ENCODE results near the gene MRPL49. TPM values are rescaled to one million over a fixed set of nuclear protein-coding genes. Genes with fewer than 3 reads are reported as not detected.

Gene MRPL49
- 30.1 and 48.9 TPM in 2 replicates for total RNA-seq

GRCh38 chr11:65121865-65122696 is at the start of gene MRPL49, which contains the start of gene FAU:
TSS of gene MRPL49 (plus strand) at chr11:65122321. CDS start at chr11:65122347, 26 bp downstream.
TSS of gene FAU (minus strand) at chr11:65122134. CDS start at chr11:65121813, 321 bp downstream.

GRCh38 chr11:65083834-65084597 is 38.1 kb upstream of the MRPL49 start, which contains the start of the genes CDCA5 and ZFPL1:
TSS of gene CDCA5 (minus strand) at chr11:65084040. CDS start at chr11:65083978, 62 bp downstream.
TSS of gene ZFPL1 (plus strand) at chr11:65084222. CDS start at chr11:65084699, 477 bp downstream.

GRCh38 chr11:65095974-65096806 is 25.9 kb upstream of the MRPL49 start, which contains the start of gene VPS51:
TSS of gene VPS51 (plus strand) at chr11:65096214. CDS start at chr11:65096251, 37 bp downstream.

GRCh38 chr11:65111744-65112545 is 10.2 kb upstream of the MRPL49 start, which contains the start of gene TM7SF2:
TSS of gene TM7SF2 (plus strand) at chr11:65111872. CDS start at chr11:65112016, 144 bp downstream.

GRCh38 chr11:65117206-65118096 is 4.7 kb upstream of the MRPL49 start, which contains the start of gene ZNHIT2:
TSS of gene ZNHIT2 (minus strand) at chr11:65117701. CDS start at chr11:65117653, 48 bp downstream.

GRCh38 chr11:65134240-65134951 is 12.3 kb downstream of the MRPL49 start, which contains the start of gene SYVN1:
TSS of gene SYVN1 (minus strand) at chr11:65134519. CDS start at chr11:65133601, 918 bp downstream.

GRCh38 chr11:65170058-65170534 is 48.0 kb downstream of the MRPL49 start, which contains the start of gene SPDYC:
TSS of gene SPDYC (plus strand) at chr11:65170233. CDS start at chr11:65171358, 1,125 bp downstream.

Other genes with a start within 250 kb of the MRPL49 start
- gene EHD1, start 243.7 kb upstream of the MRPL49 start, total RNA-seq: 34.2 and 92.9 TPM in 2 replicates
- gene ATG2A, start 205.1 kb upstream of the MRPL49 start, total RNA-seq: 6.2 and 15.4 TPM in 2 replicates
- gene PPP2R5B, start 197.6 kb upstream of the MRPL49 start, total RNA-seq: 16.4 and 19.4 TPM in 2 replicates
- not detected in 2 replicates for gene GPHA2, start 186.4 kb upstream of the MRPL49 start, total RNA-seq
- gene MAJIN, start 150.2 kb upstream of the MRPL49 start, total RNA-seq: not detected in 2 replicates
- 0.34 and 0.57 TPM in 2 replicates for gene BATF2, start 125.3 kb upstream of the MRPL49 start, total RNA-seq
- 60.5 and 67.8 TPM in 2 replicates for gene ARL2, start 108.2 kb upstream of the MRPL49 start, total RNA-seq
- gene SNX15, start 94.9 kb upstream of the MRPL49 start, total RNA-seq: 14.6 and 19.8 TPM in 2 replicates
- 10.1 and 12.0 TPM in 2 replicates for gene SAC3D1, start 81.1 kb upstream of the MRPL49 start, total RNA-seq
- 5.8 and 7.2 TPM in 2 replicates for gene NAALADL1, start 63.8 kb upstream of the MRPL49 start, total RNA-seq
- gene CDCA5, start 38.3 kb upstream of the MRPL49 start, total RNA-seq: under 0.01 and 0.14 TPM in 2 replicates
- gene ZFPL1, start 38.1 kb upstream of the MRPL49 start, total RNA-seq: 41.0 and 64.6 TPM in 2 replicates
- 97.1 and 98.5 TPM in 2 replicates for gene VPS51, start 26.1 kb upstream of the MRPL49 start, total RNA-seq
- gene TM7SF2, start 10.4 kb upstream of the MRPL49 start, total RNA-seq: 21.9 and 24.6 TPM in 2 replicates
- gene ZNHIT2, start 4.6 kb upstream of the MRPL49 start, total RNA-seq: 11.1 and 22.2 TPM in 2 replicates
- 177 and 362 TPM in 2 replicates for gene FAU, start 187 bp upstream of the MRPL49 start, total RNA-seq
- 24.9 and 39.7 TPM in 2 replicates for gene SYVN1, start 12.2 kb downstream of the MRPL49 start, total RNA-seq
- not detected in 2 replicates for gene SPDYC, start 47.9 kb downstream of the MRPL49 start, total RNA-seq
- gene CAPN1, start 59.6 kb downstream of the MRPL49 start, total RNA-seq: 130 and 324 TPM in 2 replicates
- 1.0 and 3.6 TPM in 2 replicates for gene POLA2, start 139.6 kb downstream of the MRPL49 start, total RNA-seq
- gene CDC42EP2, start 192.5 kb downstream of the MRPL49 start, total RNA-seq: 3.8 and 6.0 TPM in 2 replicates
- 22.9 and 35.4 TPM in 2 replicates for gene DPF2, start 211.5 kb downstream of the MRPL49 start, total RNA-seq
- under 0.01 TPM in 2 replicates for gene TIGD3, start 232.4 kb downstream of the MRPL49 start, total RNA-seq

Data from nasal cavity respiratory epithelium epithelial cell of viscerocranial mucosa (primary cell).